ENCODE results near the gene MAN2B2.
A peak's percentile ranks its signal among the peaks of the same experiment; 100 is the strongest.

Gene MAN2B2

DNA sequence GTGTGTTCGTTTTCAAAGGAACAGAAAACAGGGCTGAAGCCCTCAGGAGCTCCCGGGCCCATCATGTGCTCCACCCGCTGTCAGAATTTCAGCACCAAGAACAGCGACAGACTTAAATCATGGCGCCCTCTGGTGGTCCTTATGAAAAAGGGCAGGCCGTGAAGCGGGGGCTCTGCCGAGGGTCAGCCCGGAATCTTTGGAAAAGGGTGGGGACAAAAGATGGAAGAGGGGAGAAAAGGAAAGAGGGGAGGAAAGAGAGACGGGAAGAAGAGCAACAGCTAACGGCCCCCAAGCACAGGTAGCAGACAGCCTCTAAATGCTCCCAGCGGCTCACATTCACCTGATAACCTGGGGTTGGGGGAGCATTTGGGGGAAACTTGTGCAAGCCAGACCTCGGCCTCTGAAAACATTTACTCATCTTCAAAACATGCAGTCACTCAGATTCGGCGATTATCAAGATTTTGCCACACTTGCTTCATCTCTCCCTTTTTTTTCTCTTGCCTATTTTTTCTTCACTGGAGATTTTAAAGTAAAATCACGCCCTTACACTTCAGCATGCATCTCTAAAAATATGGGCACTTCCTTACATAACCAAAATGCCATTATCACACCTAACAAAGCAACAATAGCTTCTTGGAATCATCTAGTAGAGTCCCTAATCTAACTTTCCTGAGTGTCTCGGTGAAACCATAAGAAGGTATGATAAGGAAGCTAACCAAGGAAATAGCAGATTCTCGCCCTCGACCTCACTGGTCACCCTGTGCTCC lies 28.1 kb upstream of the MAN2B2 start:
- peak; percentile 55 to 63 for DNase-seq

DNA sequence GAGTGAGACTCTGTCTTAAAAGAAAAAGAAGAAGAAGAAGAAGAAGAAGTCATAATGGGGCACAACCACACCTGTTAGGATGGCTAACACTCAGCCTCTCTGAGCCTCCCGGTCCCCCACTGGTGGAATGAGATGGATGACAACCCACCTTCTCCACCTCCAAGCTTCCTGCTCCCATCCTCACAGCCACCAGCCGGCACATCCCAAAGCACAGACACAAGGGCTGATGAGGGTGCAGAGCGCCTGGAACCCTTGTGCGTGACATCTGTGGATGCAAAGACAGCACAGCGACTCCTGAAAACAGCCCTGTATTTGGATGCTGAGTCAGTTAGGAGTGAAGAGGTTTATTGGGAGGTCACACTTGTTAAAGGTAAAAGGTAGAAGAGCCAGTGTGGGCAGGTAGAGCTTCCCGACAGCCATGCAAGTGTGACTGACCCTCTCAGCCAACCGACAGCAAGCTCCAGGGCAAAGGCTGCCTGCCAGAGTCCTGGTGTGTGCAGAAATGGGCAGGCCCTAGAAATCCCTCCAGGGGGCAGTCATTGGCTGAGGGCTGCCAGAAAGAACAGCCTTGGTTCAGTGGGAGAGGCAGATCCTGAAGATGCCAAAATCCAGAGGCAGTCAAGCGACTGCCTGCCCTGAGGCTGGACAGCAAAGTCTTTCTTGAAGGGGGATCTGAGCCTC lies 26.6 kb upstream of the MAN2B2 start:
- DNase-seq: peak; percentile 45 to 62

DNA sequence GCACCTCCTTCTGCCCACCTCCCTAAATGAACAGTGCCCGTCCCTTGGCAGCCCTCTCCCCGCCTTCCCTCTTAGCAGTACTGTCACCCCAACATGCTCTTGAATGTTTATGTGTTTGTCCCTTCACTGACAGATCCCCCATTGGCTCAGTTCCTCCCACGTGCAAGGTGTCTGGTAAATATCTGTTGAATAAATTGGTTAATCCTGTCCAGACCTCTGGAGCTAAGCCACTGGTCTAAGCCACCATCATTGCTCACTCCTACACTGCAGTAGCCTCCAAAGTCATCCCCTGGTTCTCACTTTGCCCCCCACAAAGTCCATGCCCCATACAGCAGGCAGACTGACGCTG lies 26.1 kb upstream of the MAN2B2 start:
- DNase-seq: no peak

DNA sequence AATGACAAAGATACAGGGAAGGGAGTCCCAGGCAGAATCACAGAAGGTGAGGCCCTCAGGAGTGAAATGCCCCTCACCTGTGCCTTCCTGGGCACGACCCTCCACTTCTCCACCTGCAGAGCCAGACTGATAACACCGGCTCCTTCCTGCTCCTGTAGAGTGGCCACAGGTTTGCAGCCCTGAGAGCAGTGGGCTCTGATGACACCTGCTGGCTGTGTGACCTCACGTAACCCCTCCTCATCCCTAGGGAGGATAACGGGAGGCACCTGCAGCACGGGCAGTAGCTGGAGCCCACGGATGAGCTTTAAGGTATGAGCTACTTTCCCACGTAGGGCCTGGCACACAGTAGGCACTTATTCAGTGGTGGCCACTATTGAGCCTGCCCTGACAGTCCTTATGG lies 25.5 kb upstream of the MAN2B2 start:
- no peak for DNase-seq

DNA sequence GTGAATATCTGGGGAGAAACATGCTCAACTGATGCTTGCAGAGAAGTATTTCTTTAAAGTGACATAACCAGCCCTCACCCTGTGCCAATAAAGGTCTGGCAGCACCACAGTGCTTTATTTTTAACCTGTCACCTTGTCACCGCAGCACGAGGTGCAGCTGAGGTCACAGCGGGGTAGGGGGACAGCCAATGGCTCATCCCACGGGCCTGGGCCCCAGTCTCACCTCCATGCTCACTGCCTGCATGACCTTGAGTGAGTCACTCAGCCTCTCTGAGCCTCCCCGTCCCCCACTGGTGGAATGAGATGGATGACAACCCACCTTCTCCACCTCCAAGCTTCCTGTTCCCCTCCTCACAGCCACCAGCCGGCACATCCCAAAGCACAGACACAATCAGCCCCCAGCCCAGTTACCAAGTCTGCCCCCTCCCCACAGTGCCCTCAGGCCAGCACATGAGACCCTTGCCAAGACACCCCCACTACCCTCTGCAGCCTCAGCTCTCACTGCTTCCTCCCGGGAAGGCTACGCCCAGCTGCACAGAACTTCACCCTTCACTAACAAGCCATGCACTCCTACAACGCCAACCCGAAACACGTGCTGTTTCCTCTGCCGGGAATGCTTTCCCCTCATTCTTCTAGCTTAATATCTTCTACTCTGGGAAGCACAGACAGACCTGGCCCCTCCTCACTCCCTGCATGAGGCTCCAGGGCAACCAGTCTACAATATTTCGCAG lies 24.9 kb upstream of the MAN2B2 start:
- no peak for DNase-seq

DNA sequence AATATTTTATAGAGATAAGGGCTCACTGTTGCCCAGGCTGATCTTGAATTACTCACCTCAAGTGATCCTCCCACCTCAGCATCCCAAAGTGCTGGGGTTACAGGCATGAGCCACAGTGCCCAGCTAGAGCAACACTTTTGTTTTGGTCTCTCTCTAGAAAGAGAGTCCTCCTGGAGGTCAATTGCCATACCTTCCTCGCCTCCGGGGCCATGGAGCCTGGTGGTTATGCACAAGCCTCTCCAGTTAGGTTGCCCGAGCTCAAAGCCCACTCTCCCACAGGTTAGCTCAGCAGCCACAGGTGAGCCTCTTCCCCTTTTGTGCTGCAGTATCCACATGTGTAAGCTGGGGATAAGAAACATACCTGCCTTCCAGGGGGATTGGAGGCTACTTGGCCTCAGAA lies 24.2 kb upstream of the MAN2B2 start:
- no peak for DNase-seq

DNA sequence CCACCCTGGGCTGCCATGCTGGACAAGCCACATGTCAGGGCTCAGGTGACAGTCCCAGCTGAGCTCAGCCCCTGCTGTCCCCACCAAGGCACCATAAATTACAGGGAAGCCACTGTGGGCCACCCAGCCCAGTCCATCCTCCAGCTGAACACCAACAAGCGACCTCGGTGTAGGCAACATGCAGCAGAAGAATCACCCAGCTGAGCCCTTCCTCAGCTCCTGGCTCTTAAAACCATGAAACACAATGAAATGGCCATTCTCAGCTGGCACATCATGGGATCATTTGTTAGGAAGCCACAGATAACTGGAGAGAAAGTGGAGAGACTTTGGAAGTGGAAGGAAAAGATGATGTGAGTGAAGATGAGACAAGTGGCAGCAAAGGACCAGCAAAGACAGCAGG lies 23.3 kb upstream of the MAN2B2 start:
- no peak for DNase-seq

DNA sequence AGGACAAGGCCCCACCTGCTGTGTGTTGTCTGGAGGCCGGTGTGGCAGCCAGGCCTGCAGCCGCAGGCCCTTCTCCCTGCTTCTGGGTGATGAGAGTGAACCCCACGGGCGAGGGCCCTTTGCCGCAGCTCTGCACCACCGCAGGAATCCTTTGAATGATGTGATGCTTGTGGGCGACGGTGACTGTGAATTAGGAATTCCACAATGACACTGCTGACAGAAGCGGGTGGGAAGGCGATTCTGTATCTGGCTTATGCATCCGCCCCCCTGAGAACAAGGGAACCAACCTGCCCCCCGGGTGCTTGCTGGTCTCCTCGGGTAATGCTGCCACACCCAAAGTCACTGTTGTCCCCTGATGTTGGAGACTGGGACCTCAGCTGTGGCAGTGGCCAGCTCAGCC lies 19.5 kb upstream of the MAN2B2 start:
- DNase-seq: no peak

DNA sequence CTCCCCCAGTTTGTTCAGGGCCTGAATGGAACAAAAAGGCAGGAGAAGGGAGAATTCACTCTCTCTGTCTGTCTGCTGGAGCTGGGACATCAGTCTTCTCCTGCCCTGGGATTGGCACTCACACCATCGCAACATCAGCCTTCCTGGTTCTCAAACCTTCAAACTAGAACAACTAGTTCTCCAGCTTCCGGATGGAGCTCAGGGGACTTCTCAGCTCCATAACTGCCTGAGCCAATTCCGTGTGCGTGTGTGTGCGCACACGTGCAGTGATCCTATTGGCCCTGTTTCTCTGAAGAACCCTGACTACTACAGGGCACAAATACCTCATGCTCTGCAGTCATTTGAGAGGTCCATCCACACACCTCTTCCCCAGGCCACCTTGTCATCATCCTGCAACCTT lies 18.7 kb upstream of the MAN2B2 start:
- DNase-seq: no peak

DNA sequence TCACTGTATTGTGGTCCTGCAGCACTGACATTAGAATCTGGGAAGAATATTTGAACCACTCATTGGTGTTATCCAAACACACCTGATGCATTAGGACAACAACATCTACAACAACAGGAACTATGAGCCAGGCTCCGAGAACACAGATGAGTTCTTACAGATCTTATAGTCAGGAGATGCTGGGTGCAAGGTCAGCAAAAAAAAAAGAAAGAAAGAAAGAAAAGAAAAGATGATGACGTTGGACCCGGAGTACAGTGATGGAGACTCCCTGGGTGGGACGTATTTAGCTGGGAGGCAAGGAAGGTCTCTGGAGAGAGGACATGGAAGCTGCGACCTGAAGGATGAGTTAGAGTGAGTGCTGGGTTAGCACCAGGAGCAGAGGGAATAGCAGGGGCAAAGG lies 17.8 kb upstream of the MAN2B2 start:
- no peak for DNase-seq

DNA sequence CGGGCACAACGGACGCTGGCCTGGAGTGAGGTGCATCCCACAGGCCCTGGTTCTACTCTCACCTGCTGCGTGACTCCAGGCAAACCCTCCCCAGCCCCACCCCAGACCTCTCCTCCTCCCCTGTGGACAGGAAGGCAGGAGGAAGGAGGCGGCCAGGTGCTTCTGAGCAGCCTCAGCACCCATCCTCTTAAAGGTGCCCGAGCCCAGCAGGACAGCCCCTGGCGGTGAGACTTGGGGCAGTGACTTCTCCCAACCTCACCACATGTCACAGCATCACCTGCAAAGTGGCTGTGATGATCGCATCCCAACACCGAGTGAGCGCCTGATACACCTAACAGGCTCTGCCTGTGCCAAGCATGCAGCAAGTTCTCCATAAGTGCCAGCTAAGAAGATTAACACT lies 17.1 kb upstream of the MAN2B2 start:
- no peak for DNase-seq

DNA sequence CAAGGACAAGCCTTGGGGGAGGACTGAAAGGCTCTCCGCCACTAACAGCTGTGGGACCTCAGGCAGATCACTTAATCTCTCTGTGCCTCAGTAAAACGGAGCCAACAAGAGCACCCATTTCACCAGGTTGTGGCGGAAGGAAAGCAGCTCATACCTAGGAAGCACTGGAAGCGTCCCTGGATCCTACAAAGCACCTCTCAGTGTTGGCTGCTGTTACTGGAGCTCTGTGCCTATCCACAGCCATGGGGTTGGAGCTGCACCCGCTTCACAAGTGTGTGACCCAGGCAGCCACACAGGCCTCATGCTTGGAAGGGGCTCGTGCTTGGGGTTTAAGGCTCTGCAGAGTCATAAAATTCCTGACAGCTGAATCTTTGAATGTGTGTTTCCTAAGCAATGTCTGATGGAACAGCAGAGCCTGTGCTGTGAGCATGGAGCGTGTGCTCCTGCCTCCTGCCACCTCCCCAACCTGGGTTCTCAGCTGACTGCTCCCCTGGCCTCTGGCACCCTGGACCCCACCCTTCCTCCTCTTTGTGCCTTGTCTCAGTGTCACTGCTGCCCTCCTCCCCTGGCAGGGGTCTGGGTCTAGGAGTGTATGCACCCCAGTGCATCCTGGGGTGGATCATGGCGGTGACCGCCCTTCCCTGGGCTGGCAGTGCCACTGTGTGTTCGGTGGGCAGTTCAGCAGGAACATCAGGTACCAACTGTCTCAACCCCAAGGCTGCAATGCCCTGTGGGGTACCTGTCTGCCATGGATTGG lies 14.4 kb upstream of the MAN2B2 start:
- DNase-seq: no peak

DNA sequence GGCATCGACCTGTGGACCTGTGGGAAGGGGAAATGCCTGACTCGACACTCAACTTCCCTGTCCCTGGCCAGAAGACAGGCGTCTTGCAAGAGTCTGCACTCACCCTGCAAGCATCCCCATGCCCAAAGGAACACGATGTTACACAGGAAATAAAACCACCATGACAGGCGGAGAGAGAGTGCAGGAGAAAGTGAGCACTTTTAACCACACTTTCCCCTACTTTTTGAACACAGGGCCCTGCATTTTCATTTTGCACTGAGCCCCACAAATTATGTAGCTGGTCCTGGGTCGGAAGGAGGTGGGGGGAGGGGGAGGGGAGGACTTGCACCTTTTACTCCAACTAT lies 13.8 kb upstream of the MAN2B2 start:
- no peak for DNase-seq

DNA sequence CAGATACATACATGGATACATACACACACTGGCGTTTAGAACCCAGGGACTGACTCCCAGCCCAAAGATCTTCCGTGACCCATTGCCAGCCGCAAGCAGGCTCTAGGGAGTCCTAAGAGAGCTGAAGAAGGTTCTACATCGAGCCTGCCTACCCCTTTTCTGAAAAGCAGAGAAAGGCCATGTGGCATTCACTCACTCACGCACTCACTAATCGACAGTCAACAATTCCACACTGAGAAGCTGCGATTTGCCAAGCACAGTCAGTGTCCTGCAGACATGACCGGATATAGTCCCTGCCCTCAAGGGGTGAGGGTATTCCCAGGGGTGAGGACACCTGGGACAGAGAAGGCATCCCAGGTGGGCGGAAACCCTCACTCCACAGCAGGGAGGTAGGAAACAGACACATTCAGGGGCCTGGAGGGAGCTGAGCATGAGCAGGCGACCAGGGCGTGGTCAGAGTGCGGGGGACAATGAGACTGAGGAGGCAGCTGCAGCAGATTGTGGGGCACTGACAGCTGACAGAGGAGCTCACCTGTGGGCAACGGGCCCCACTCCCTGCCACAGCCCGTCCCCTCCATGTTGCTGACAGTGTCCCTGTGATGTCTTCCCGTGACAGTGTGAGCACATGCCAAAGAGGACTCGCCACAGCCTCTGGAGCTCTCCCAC lies 13.2 kb upstream of the MAN2B2 start:
- DNase-seq: peak in 1 of 2 experiments; percentile 18

DNA sequence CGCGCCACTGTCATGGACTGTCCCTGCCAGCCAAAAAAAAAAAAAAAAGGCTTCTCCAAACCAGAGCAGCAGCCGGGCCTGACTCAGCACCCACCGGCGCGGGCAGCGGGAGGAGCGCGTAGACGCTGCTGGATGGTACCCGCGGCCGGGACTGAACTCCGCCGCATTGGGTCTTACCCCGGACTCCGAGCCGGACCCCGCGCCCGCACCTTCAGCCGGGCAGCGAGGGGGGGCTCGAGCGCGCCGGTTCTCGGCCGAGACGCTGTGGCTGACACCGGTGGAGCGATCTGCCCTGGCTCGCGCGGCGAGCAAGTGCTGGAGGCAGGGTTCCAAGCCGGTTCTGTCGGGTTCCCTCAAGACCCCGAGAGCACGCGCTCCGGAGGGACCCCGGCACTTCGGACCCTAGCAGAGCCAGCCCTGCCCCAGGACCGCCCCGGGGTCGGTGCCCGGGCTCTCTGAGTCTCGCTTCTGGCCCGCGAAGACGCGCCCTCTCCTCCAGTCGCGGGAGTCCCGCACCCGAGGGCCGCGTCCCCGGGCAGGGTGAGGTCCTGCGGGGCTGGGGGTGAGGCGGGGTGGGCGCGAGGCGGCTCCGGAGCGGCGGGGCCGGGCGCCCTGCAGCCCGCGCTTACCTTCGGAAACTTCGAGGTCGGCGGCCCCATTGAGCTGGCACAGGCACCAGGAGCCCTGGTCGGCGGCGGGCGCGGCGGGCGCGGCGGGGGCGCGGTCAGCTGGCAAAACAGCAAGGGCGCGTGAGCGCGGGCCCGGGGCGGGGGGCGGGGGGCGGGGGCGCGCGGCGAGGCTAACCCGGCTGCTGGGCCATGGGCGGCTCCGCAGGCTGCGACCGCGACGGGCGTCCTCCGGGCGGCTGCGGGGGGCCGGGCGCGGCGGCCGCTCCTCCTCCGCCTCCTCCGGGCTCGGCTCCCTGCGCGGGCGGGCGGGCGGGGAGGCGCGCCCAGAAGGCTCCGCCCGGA lies 11.8 kb upstream of the MAN2B2 start:
- DNase-seq: no peak

DNA sequence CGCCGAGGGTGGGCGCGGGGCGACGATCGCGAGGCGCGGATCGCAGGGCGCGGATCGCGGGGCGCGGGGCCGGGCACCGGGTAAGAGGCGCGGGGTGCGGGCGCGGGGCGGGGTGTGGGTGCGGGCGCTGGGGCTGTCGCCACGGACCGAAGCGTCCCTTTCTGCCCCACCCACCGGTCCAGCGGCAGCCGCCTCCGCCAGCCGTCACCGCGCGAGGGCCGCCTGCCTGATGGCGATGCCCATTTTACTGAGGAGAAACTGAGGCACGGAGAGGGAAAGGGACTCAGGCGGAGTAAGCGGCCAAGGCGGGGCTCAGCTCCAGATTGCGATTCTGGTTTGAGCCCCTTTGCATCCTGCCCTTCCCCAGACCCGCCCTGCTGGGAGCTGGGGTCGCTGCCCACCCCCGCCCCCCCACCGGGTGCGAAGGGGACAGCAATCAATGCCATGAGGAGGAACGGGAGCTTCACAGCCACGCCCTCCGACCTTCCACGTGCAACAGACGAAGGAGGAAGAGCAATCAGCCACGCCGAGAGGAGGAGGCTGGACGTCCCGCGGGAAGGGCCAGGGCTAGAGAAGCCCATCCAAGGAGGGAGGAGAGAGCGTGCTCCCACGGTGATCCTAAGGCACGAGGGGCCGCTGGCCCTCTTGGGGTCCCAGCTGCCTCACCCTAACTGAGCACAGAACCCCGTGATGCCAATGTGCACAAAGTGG lies 10.9 kb upstream of the MAN2B2 start:
- no peak for DNase-seq

DNA sequence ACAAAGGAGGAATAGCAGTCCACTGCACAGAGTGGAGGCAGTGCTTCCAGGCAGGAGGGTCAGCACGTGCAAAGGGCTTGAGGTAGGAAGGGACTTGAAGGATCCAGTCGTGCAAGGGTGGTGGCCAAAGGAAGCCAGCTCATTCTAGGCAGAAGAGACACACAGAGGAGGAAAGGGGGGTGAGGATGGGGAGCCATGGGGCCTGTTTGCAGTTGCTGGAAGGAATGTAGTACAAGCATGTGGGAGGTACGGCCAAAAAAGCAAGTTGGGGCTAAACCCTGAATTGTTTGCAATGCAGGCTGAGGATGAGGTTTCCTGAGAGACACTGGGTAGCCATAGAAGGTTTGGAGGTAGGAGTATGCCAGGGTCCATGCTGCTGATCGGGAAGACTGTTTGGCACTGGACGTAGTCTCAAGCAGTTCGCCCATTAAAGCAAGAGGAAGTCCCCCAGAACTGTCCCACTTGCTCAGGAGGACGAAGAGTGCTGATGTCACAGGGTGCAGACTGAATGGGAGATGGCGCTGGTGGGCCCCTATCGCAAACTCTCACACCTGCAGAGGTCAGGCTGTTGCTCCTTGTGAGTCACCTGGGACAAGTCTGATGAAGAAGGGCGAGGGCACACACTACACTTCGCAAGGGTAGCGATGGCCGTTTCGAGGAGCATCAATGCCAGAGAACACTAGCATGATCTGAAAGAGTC lies 9.1 kb upstream of the MAN2B2 start:
- no peak for DNase-seq

DNA sequence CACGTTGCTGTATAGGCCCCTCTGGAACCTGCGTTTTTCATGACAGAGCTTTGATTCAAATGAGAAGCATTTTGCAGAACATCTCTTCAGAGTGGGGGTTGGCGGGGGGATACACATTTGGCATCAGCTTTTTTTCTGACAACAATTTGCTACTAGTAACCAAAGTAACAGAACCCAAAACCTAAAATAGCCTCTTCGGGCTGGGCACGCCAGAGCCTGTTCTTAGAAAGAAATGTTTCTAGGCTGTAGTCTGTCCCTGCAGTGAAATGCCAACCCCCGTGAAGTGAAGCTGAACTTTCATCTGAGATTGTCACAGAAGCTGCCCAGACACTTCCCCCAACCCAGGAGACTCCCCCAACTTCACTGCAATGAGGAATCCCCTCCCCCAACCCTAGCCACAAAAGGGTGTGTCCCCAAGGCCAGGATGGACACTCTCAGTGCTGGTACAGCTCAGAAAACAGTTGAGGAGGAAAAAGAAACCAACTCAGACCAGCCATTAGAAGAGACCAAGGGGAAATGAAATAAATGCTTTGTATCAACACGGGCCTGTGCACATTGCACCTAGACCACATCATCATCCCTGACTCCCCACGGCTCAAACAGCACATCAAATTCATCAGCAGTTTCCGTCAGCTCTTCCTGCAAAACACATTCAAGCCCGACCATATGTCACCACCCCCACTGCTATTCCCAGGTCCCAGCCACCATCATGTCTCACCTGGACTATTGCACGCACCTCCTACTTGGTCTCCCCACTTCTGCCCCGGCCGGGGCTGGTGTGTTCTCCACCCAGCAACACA lies 8.4 kb upstream of the MAN2B2 start:
- no peak for DNase-seq

DNA sequence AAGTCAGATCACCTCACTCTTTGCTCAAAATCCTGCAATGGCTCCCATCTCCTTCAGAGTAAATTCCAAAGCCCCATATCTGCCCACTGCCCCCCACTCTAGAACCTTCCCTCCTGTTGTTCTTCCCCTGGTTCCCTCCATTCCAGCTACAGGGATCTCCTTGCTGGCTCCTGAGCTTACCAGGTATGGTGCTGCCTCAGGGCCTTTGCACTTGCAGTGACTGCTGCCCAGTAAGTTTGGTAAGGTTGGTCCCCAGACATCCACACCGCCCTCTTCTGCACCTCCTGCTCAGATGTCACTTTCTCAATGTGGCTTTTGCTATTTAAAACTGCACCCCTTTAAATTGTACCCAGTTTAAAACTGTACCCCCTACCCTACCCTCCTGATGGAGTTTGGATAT lies 7.8 kb upstream of the MAN2B2 start:
- DNase-seq: no peak

DNA sequence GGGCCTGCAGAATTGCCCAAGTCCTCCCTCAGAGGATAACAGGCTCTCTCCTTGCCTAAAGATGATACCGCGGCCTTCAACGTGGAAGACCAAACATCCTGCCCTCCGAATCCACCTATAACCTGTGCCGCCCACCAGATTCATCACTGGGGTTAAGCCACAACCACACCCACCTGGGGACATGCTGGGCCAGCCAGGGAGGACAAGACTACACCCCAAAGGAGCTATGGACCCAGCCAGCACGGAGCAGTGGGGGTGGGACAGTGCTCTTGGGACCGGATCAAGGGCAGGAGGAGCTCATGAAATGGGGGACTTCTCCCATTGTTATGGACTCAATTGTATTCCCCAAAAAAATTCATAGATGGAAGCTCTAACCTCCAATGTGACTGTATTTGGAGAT lies 6.8 kb upstream of the MAN2B2 start:
- no peak for DNase-seq
